K562 (cell line): ENCODE measurements around the gene BORCS8. TPM values are rescaled to one million over a fixed set of nuclear protein-coding genes. Genes with fewer than 3 reads are reported as not detected.
A peak's percentile ranks its signal among the peaks of the same experiment; 100 is the strongest.

Experiments used
- ATF7 ChIP-seq: fragments of 450-650 bp; IDR thresholded peaks from 2 replicates; pipeline ENCODE4 v1.7.1; 2014; ENCODE audit warnings: mild to moderate bottlenecking, moderate library complexity
- EGR1 ChIP-seq: fragments of 450-650 bp; conservative IDR thresholded peaks from 2 replicates; pipeline ENCODE4 v1.6.1; 2017; ENCODE audit warnings: mild to moderate bottlenecking
- GATA2 ChIP-seq: sonication (generic); formaldehyde crosslinking; IDR thresholded peaks from 2 replicates; pipeline ENCODE4 v1.4.0; 2020; ENCODE audit warnings: mild to moderate bottlenecking, missing genetic modification reagents
- KLF1 ChIP-seq: fragments of 450-650 bp; IDR thresholded peaks from 2 replicates; pipeline ENCODE4 v1.6.1; 2016; ENCODE audit warnings: missing genetic modification characterization, missing compliant biosample characterization
- NKRF ChIP-seq: fragments of 450-650 bp; IDR thresholded peaks from 2 replicates; pipeline ENCODE4 v1.6.1; 2016; ENCODE audit warnings: borderline replicate concordance
- NR4A1 ChIP-seq, 2 experiments: fragments of 250-450 bp in 1 of 2; fragments of 450-650 bp in 1 of 2; sonication (Bioruptor Pico) in 1 of 2; IDR thresholded peaks; 2 replicates each; pipeline versions ENCODE4 v1.4.0 to v1.6.1; 2016 to 2020; ENCODE audit warnings: mild to moderate bottlenecking in 2 of 2, missing compliant biosample characterization in 1 of 2, missing genetic modification characterization in 1 of 2, moderate library complexity in 1 of 2
- PHF20 ChIP-seq: fragments of 450-650 bp; IDR thresholded peaks from 2 replicates; pipeline ENCODE4 v1.6.1; 2018; ENCODE audit not compliant: partially characterized antibody
- POLR2G ChIP-seq: fragments of 200-400 bp; formaldehyde crosslinking; IDR thresholded peaks from 2 replicates; pipeline ENCODE4 v1.6.1; 2017; ENCODE audit warnings: low read depth, mild to moderate bottlenecking, antibody characterized with exemption, low read length, moderate library complexity
- PPARD ChIP-seq: fragments of 250-450 bp; sonication (Bioruptor Pico); IDR thresholded peaks from 2 replicates; pipeline ENCODE4 v1.8.0; 2022; ENCODE audit warnings: inconsistent platforms, mild to moderate bottlenecking, moderate library complexity
- RBM39 ChIP-seq: fragments of 200-400 bp; formaldehyde crosslinking; optimal IDR thresholded peaks from 2 replicates; pipeline ENCODE3; 2018; ENCODE audit warnings: low read depth, low read length
- RNF219 ChIP-seq: fragments of 250-450 bp; sonication (Bioruptor Pico); IDR thresholded peaks from 2 replicates; pipeline ENCODE4 v1.5.0; 2022; ENCODE audit warnings: mild to moderate bottlenecking
- SNRNP70 ChIP-seq: fragments of 200-400 bp; formaldehyde crosslinking; optimal IDR thresholded peaks from 2 replicates; pipeline ENCODE3; 2017; ENCODE audit warnings: low read depth, low read length
- TARDBP ChIP-seq: fragments of 450-650 bp; IDR thresholded peaks from 2 replicates; pipeline ENCODE4 v1.6.1; 2016
- TSC22D4 ChIP-seq: fragments of 450-650 bp; IDR thresholded peaks from 2 replicates; pipeline ENCODE4 v1.6.1; 2016; ENCODE audit warnings: missing genetic modification characterization, missing biosample characterization, control low read depth
- ZKSCAN1 ChIP-seq: fragments of 150-350 bp; IDR thresholded peaks from 2 replicates; pipeline ENCODE4 v1.6.1; 2016; ENCODE audit warnings: low read depth, low read length
- ZNF274 ChIP-seq: IDR thresholded peaks from 2 replicates; pipeline ENCODE4 v1.6.1; 2011; ENCODE audit warnings: low read depth, mild to moderate bottlenecking, low read length, moderate library complexity, borderline replicate concordance
- ZNF696 ChIP-seq: fragments of 250-450 bp; sonication (Bioruptor Pico); conservative IDR thresholded peaks from 2 replicates; pipeline ENCODE4 v1.4.0; 2020; ENCODE audit warnings: mild to moderate bottlenecking, moderate library complexity
- ZNF707 ChIP-seq: fragments of 250-450 bp; sonication (Bioruptor Pico); conservative IDR thresholded peaks from 2 replicates; pipeline ENCODE4 v1.8.0; 2022; ENCODE audit warnings: inconsistent platforms, mild to moderate bottlenecking, moderate library complexity
- polyA plus RNA-seq, 8 experiments: library from polyadenylated mRNA; depleted of rRNA in 4 of 8; stranded (reverse) in 5 of 8; unstranded in 3 of 8; fragments of >200 nt; fragmentation: Nextera tagmentation in 2 of 8; fragmentation: Illumina TruSeq in 1 of 8; extraction: Ambion mirVana in 2 of 8; extraction: Trizol in 1 of 8; gene quantifications; 2 replicates each; pipeline versions ENCODE4 v1.2.1 to v1.2.3, GENCODE V29; 2011 to 2014; ENCODE audit warnings: inconsistent platforms in 1 of 8, missing spikeins in 1 of 8
- total RNA-seq, 7 experiments: library from RNA; depleted of rRNA in 6 of 7; stranded (reverse); fragments of >200 nt in 6 of 7; fragmentation: Illumina TruSeq in 2 of 7; extraction: Trizol in 2 of 7; gene quantifications; 2 replicates each; pipeline versions ENCODE4 v1.2.1 to v1.2.3, GENCODE V29; 2011 to 2021; ENCODE audit warnings: low replicate concordance in 1 of 7
- TF ChIP-seq, protein P1 (sequence below): sonication (generic); formaldehyde crosslinking; IDR thresholded peaks from 2 replicates; pipeline ENCODE4 v1.8.0; 2023; ENCODE audit warnings: missing genetic modification reagents, mild to moderate bottlenecking, borderline replicate concordance

BORCS8 gene
- total and polyA plus RNA-seq, 9 of the 15 experiments (the other 6 are each of a cell fraction or from before 2014, with no cell fraction given), result 4.6 to 33.6 (median 16.3) TPM

DNA sequence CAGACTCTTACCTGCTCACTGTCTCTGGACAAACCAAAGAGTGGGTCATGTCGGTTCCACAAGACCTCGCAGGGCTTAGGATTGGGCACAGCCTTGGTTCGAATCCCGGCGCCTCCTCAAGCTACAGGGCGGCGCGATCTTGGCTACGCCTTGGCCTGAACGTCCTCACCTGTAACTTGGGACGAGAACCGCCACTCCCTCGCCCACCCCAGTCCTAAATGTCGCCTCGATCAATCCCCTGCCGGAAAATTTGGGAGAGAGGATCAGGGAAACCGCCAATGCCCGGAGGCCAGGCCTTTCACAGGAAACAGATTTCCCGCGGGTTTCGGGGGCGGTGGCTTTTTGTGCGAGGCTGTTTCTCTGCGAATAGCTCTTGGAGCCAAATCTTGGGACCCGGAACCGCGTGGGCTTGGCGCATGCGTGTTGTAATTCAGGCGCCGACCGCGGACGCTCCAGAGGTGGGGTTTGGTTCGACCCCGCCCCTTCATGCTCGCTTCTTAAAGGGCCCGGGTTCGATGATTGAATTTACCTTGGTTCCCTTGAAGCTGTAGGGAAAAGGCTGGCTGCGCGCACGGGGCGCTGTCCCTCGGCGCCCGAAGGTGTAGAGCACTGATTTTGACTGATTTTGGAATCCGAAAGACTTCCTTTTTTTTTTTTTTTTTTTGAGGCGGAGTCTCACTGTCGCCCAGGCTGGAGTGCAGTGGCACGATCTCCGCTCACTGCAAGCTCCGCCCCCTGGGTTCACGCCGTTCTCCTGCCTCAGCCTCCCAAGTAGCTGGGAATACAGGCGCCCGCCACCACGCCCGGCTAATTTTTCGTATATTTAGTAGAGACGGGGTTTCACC lies 11.3 kb upstream of the BORCS8 start, which contains the start of gene NR2C2AP (continued):
- TF ChIP-seq RNF219 (no peak), SNRNP70 (no peak), ZKSCAN1 (no peak), POLR2G (peak; percentile 79), PPARD (no peak), ATF7 (peak; percentile 48; the same call in 1 of the 2 replicates), RBM39 (no peak), NKRF (peak; percentile 86; the same call in 1 of the 2 replicates), TSC22D4 (tag) (no peak), PHF20 (peak; percentile 37), EGR1 (peak; percentile 63), KLF1 (0 out of 2 replicates have a peak, but pooled peaks have one; percentile 26), NR4A1 (CRISPR knock-in tag; IDR thresholded peaks at IDR 0.05) (no peak), NR4A1 (tag; IDR thresholded peaks at IDR 0.05) (no peak), GATA2 (no peak), ZNF274 (no peak), TARDBP (no peak), ZNF696 (CRISPR knock-in tag) (no peak), ZNF707 (CRISPR knock-in tag) (no peak)
- TF ChIP-seq, protein P1, sequence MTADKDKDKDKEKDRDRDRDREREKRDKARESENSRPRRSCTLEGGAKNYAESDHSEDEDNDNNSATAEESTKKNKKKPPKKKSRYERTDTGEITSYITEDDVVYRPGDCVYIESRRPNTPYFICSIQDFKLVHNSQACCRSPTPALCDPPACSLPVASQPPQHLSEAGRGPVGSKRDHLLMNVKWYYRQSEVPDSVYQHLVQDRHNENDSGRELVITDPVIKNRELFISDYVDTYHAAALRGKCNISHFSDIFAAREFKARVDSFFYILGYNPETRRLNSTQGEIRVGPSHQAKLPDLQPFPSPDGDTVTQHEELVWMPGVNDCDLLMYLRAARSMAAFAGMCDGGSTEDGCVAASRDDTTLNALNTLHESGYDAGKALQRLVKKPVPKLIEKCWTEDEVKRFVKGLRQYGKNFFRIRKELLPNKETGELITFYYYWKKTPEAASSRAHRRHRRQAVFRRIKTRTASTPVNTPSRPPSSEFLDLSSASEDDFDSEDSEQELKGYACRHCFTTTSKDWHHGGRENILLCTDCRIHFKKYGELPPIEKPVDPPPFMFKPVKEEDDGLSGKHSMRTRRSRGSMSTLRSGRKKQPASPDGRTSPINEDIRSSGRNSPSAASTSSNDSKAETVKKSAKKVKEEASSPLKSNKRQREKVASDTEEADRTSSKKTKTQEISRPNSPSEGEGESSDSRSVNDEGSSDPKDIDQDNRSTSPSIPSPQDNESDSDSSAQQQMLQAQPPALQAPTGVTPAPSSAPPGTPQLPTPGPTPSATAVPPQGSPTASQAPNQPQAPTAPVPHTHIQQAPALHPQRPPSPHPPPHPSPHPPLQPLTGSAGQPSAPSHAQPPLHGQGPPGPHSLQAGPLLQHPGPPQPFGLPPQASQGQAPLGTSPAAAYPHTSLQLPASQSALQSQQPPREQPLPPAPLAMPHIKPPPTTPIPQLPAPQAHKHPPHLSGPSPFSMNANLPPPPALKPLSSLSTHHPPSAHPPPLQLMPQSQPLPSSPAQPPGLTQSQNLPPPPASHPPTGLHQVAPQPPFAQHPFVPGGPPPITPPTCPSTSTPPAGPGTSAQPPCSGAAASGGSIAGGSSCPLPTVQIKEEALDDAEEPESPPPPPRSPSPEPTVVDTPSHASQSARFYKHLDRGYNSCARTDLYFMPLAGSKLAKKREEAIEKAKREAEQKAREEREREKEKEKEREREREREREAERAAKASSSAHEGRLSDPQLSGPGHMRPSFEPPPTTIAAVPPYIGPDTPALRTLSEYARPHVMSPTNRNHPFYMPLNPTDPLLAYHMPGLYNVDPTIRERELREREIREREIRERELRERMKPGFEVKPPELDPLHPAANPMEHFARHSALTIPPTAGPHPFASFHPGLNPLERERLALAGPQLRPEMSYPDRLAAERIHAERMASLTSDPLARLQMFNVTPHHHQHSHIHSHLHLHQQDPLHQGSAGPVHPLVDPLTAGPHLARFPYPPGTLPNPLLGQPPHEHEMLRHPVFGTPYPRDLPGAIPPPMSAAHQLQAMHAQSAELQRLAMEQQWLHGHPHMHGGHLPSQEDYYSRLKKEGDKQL (CRISPR knock-in tag), result no peak
